CMK (cell line): ENCODE measurements around the gene WDR55.
"Not testable (repeated sequence)": the region's sequence is repeated elsewhere in the genome, so short reads cannot be mapped to it uniquely, and the experiment has no call there.

Experiments used
- DNase-seq: peaks from one replicate; pipeline ENCODE4 v3.0.0-alpha.2; 2010; ENCODE audit warnings: low read depth

WDR55 gene

DNA sequence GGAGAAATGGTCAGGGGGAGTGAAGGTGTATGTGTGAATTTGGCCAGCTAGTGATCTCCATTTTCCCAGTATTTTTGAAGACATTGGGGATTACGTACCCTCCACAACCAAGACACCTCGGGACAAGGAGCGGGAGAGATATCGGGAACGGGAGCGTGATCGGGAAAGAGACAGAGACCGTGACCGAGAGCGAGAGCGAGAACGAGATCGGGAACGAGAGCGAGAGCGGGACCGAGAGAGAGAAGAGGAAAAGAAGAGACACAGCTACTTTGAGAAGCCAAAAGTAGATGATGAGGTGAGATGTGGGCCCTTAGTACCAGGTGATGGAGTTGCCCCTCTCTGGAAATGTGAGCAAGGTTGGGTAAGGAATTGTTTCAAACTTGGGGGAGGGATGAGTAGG is 5.8 kb upstream of the WDR55 start:
- DNase-seq = no peak

GRCh38 chr5:140660371-140660770 is 4.3 kb upstream of the WDR55 start:
- DNase-seq = not testable (repeated sequence)

DNA sequence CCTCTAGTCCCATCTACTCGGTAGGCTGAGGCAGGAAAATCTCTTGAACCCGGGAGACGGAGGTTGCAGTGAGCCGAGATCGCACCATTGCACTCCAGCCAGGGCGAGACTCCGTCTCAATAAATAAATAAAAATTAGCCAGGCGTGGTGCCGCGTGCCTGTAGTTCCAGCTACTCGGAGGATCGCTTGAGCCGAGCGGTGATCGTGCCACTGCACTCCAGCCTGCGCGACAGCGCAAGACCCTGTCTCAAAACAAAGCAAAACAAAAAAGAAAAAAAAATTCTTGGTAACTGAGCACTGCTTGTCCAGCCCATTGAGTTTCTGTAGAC is 710 bp upstream of the WDR55 start:
- DNase-seq = no peak

- DNase-seq = not testable (repeated sequence)
These were observed 6.3 kb downstream of the WDR55 start for GRCh38 chr5:140671035-140671434.

GRCh38 chr5:140671472-140672125 is 6.9 kb downstream of the WDR55 start:
- DNase-seq = no peak

- DNase-seq = no peak
These were observed 7.9 kb downstream of the WDR55 start for GRCh38 chr5:140672455-140673186.

DNA sequence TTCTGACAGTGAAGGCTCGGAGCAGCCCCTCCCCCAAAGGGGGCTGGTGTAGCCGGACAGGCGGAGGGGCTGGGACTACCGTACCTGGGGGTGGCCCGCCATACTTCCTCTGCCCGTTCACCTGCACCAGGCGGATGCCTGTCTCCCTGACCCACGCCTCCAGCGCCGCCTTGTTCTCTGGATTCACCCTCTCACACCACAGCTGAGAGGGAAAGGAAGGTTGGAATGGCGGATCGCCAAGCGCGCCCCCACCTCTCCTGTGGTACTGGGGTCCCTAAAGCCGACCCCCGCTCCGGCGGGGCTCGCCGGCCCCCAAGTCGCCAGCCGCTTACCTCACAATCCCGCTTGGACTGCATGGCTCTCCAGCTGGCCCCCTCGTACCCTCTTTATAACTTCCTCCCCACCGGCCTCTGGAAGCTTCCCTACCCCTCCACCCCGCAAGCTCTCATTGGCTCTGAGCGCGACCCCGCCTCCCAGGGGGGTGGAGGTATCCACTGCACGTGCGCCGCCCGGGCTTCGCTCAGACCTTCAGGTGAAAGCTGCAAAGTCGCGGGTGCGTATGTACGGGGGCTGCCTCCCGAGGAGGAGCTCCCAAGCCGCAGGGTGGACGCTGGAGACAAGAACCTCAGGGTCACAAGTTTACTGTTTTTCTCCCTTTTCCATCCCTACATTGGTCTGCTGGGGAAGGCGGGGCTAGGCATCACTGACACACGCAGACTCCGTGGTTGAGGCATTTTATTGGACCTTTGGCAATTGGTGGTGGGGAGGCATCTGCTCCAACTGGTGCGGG is 8.7 kb downstream of the WDR55 start, which contains the start of gene DND1:
TSS of gene DND1 (minus strand) at position 390 of the 790 bp plus-strand sequence. CDS start at position 356, 34 bp downstream.
- no peak for DNase-seq

DNA sequence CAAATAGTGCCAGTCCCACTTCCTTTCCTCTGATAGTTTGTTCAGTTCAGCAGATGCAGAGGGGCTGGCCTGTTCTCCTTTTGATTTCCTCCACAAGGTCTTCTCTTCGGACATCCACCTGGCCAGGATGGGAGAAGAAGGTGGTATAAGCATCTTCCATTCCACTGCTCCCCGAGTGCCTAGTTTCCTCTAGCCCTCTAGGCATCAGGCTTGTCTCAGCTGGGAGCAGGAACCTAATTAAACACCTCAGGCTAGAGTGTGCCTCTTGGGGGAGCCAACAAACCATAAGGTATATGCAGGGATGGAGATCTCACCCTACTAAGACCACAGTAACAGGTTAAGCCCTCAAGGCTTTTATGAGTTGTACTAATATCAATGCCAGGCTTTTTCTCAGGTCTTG is 9.5 kb downstream of the WDR55 start:
- no peak for DNase-seq

- DNase-seq = no peak
These were observed 9.9 kb downstream of the WDR55 start for GRCh38 chr5:140674629-140675028.

- no peak for DNase-seq
These were observed 13.2 kb downstream of the WDR55 start for GRCh38 chr5:140677947-140678346.

- no peak for DNase-seq
These were observed 14.3 kb downstream of the WDR55 start for GRCh38 chr5:140678993-140679392.

DNA sequence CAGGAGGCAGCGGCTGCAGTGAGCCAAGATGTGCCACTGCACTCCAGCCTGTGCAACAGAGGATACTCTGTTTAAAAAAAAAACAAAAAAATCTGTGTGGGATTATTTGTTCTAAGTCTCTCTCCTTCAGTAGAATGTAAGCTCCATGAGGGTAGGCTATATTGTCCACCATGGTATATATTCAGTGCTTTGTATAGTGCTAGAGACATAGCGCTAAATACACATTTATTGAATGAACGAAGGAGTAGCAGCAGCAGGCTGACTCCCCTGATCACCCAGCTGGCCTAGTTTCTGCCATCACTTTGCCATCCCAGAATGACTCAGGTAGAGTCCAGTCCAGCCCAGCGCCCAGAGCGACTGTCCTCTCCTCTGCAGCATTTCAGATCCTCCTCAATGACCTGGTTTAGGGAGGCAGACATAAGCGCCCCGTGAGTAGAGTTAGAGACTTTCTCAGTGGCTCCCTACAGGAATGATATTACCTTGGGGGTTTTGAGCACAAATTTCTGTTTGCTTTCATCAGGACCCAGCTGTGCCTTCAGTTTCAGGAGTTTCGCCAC is 25.8 kb downstream of the WDR55 start:
- DNase-seq = no peak

DNA sequence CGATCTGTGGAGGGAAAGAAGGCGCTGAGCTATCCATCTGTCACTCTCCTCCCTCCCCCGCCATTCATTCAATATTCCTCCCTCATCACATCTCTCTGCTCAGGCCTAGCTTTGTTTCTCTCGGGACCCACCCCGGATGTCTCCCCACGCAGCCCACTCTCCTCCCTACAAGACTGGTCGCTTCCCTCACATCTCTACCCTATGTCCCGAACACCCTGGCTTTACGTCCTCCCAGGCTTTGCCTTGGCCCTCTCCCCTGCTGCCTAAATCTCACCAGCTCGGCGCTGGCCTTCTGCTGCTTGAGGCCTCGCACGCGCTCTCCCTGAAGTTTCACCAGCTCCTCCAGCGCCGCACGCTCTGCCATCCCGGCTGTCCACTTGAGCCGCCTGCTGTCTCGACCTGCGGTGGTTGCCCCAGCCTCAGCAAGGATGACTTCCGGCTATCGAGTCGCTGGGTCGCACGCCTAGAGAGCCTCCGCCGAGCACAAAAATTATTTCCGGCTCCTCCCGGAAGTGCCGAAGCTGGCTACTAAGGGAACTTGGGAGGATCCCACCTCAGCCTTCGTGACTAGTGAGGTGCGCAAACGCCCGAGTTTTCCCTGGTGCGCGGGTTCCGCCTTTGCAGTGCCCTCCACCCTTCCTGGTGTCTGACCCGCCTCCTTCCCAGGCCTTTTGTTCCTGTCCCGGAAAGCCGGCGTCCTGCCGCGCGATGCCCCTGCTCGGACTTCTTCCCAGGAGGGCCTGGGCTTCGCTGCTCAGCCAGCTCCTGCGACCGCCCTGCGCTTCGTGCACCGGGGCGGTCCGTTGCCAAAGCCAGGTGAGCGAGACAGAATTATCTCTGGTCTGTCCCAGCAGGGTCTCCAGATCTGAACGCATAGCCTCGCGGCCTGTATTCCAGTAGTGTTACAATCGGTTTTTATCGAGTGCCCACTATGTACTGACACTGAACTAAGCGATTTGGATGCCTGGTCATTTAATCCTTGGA is 26.5 kb downstream of the WDR55 start, which contains the start of the genes HARS1 and HARS2:
TSS of gene HARS1 (minus strand) at position 430 of the 984 bp plus-strand sequence. CDS start at position 364, 66 bp downstream.
TSS of gene HARS2 (plus strand) at position 515 of the 984 bp plus-strand sequence. CDS start at position 709, 194 bp downstream.
- DNase-seq = peak; percentile 88

- DNase-seq = no peak
These were observed 29.6 kb downstream of the WDR55 start for GRCh38 chr5:140694276-140694675.

DNA sequence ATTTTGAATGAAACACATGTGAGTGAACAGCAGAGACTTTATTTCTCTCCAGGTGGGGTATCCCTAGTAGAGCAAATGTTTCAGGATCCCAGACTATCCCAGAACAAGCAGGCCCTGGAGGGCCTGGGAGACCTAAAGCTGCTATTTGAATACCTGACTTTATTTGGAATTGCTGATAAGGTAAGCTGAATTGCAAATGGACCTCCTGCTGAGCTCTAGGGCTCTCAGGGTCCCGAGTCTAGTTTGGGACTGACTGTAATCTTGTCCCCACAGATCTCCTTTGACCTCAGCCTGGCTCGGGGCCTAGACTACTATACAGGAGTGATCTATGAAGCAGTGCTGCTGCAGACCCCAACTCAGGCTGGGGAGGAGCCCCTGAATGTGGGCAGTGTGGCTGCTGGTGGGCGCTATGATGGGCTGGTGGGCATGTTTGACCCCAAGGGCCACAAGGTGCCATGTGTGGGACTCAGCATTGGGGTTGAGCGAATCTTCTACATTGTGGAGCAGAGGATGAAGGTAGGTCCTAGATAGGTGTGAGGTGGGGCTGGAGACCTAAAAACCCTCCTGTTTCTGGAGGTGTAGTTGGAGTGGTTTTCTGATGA is 32.3 kb downstream of the WDR55 start:
- no peak for DNase-seq

- peak; percentile 94 for DNase-seq
These were observed 35.8 kb downstream of the WDR55 start, which contains the start of gene ZMAT2 for GRCh38 chr5:140700177-140701144. TSS of gene ZMAT2 (plus strand) at chr5:140700447. CDS start at chr5:140700461, 14 bp downstream.

DNA sequence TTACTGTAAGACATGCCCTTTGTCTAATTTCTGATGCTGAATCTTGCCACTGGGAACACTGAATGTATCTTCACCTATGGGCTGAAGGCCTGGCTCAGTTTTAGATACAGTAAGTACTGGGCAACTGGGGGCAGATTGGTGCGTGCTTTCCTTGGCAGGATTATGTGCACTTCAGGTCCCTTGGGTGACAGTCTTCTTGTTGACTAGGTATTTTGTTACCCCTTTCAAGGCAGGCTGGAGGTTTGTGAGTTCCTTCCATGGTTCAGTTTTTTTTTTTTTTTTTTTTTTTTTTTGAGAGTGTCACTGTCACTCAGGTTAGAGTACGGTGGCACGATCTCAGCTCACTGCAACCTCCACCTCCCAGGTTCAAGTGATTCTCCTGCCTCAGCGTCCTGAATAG is 43.1 kb downstream of the WDR55 start:
- no peak for DNase-seq

- not testable (repeated sequence) for DNase-seq
These were observed 44.1 kb downstream of the WDR55 start for GRCh38 chr5:140708787-140709186.

GRCh38 chr5:140710899-140711552 is 46.3 kb downstream of the WDR55 start:
- DNase-seq = peak; percentile 78
